Mesodermal cell (in vitro differentiated cells): ENCODE data around the gene KAZALD1.

ENCODE experiments used
- H3K27ac ChIP-seq: 2 replicates; pipeline ENCODE4 v1.7.0; 2013; ENCODE audit warnings: mild to moderate bottlenecking, low read depth, low read length, moderate library complexity; ENCODE audit not compliant: severe bottlenecking
- H3K36me3 ChIP-seq: 2 replicates; pipeline ENCODE4 v1.7.1; 2013; ENCODE audit warnings: mild to moderate bottlenecking, low read length, moderate library complexity; ENCODE audit not compliant: control insufficient read depth, insufficient read depth
- H3K4me1 ChIP-seq: one replicate; pipeline ENCODE4 v1.7.1; 2013; ENCODE audit warnings: mild to moderate bottlenecking, low read length; ENCODE audit not compliant: insufficient read depth, control insufficient read depth, poor library complexity, severe bottlenecking
- H3K4me3 ChIP-seq: 2 replicates; pipeline ENCODE4 v1.7.0; 2013; ENCODE audit warnings: low read length, control low read depth, mild to moderate bottlenecking; ENCODE audit not compliant: insufficient read depth, poor library complexity, severe bottlenecking; ENCODE audit errors: extremely low read depth
- H3K9me3 ChIP-seq: 2 replicates; pipeline ENCODE4 v1.7.1; 2013; ENCODE audit warnings: mild to moderate bottlenecking, low read length, moderate library complexity; ENCODE audit not compliant: control insufficient read depth
- WGBS, 2 experiments: methylation state at CpG; one replicate each; pipeline ENCODE4 v1.1.5; 2013; ENCODE audit warnings: missing lambda C conversion rate in 2 of 2; ENCODE audit not compliant: insufficient coverage in 2 of 2; 5-methylcytosine and 5-hydroxymethylcytosine counted together

Gene KAZALD1

GRCh38 chr10:101089520-101090299 is 27.9 kb downstream of the KAZALD1 start:
- peaks cover 4% of the 10 kb centered on the region for H3K4me1 ChIP-seq
- H3K9me3 ChIP-seq: no peaks in the 10 kb centered on the region
- H3K36me3 ChIP-seq: no peaks in the 10 kb centered on the region
- no peak overlapping the region for H3K27ac ChIP-seq
- 90% methylated on average over 2 to 7 of the region's 11 CpGs for WGBS, 2 experiments
- H3K4me3 ChIP-seq: no peak overlapping the region

- Histone ChIP-seq H3K9me3 (no peaks in the 10 kb centered on the region), H3K4me1 (peaks cover 4% of the 10 kb centered on the region), H3K27ac (no peak overlapping the region), H3K36me3 (no peaks in the 10 kb centered on the region), H3K4me3 (no peak overlapping the region)
- WGBS, 2 experiments: 75% methylated on average over 1 of the region's 5 CpGs; no CpG with 5 or more reads in 1 of the 2 experiments
Observed at GRCh38 chr10:101090597-101090996, 28.8 kb downstream of the KAZALD1 start.

GRCh38 chr10:101091546-101092290 is 29.9 kb downstream of the KAZALD1 start:
- Histone ChIP-seq H3K4me3 (no peak overlapping the region), H3K27ac (no peak overlapping the region), H3K36me3 (no peaks in the 10 kb centered on the region), H3K9me3 (no peaks in the 10 kb centered on the region), H3K4me1 (peaks cover 4% of the 10 kb centered on the region)
- 87 to 91% methylated on average over 7 to 8 of the region's 12 CpGs for WGBS, 2 experiments

DNA sequence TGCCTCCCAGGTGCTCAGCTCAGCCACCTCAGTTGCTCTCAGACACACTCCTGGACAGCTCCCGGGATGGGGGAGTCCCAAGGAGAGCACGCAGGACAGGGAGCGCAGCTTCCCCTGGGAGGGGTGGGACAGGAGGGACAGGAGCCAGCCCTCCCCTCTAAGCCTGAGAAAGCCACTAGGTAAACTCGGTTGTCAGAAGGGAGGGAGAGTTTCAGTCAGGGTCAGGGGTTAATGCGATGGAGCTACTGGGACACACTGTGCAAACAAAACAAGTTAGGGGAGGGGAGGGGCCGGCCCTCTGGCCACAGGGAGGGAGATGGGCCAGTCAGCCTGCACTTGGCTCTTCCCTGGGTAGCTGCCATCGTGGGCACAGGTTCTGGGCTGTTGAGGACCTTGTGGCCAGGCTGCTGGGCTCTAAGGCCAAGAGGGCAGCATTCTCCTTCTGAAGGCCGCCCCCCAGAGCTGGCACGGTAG is 31.1 kb downstream of the KAZALD1 start:
- Histone ChIP-seq H3K36me3 (no peaks in the 10 kb centered on the region), H3K27ac (no peak overlapping the region), H3K4me1 (peaks cover 12% of the 10 kb centered on the region), H3K4me3 (no peak overlapping the region), H3K9me3 (no peaks in the 10 kb centered on the region)
- WGBS, 2 experiments: 45 to 56% methylated on average over 4 to 9 of the region's 9 CpGs

- 68 to 72% methylated on average over 7 to 10 of the region's 14 CpGs for WGBS, 2 experiments
- no peak overlapping the region for H3K27ac ChIP-seq
- H3K4me1 ChIP-seq: peaks cover 12% of the 10 kb centered on the region
- H3K4me3 ChIP-seq: no peak overlapping the region
- no peaks in the 10 kb centered on the region for H3K36me3 ChIP-seq
- H3K9me3 ChIP-seq: no peaks in the 10 kb centered on the region
Observed at GRCh38 chr10:101094121-101094879, 32.5 kb downstream of the KAZALD1 start.

DNA sequence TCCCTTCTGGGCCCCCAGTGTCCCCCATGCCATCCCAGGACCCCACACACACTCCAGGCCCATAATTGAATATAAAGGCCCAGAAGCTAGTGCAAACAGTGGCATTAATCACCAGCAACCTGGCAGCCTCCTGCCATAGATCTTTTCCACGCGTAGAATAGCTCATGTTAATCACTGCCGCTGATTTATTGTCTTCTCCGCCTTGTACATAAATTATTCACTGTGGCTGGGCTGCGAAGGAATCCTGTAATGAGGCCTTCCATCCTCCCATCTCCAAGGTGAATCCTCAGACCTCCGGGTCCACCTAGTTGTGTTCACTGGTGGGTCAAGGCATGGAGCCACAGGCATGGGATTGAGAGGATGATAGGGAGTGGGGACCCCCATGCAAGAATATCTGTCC is 33.2 kb downstream of the KAZALD1 start:
- Histone ChIP-seq H3K36me3 (no peaks in the 10 kb centered on the region), H3K27ac (no peak overlapping the region), H3K9me3 (no peaks in the 10 kb centered on the region), H3K4me1 (peaks cover 12% of the 10 kb centered on the region), H3K4me3 (no peak overlapping the region)
- WGBS, 2 experiments: 86 to 98% methylated on average over 4 to 5 of the region's 6 CpGs

DNA sequence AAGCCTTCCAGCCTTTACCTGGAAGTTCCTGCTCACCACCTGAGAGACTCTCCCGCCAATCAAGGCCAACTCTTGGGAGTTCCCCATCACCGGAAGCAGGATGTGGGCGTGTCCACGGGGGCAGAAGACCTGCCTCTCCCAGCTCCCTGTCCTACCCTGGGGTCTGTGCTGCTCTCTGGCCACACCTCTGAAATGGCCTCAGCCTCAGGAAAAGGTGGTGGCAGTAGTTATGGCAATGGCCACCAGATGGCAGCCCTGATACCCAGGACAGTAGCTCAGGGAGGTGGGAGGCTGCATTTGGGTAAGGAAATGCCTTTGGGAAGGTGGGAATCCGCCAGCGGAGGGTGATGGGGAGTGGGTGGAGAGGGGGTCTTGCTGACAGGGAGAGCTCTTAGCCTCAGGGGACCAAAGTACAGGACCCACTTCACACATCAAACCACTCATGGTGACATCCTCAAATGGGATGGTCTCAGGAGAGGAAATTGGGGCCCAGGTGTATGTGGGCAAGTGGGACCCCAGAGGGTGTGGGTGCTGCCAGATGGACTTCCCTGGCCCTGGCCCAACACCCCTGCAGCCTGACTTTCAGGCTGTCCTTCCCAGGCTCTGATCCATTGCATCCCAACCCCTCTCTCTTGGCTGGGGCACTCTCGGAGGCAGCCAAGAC is 33.9 kb downstream of the KAZALD1 start:
- Histone ChIP-seq H3K4me1 (peaks cover 12% of the 10 kb centered on the region), H3K36me3 (no peaks in the 10 kb centered on the region), H3K27ac (no peak overlapping the region), H3K9me3 (no peaks in the 10 kb centered on the region), H3K4me3 (no peak overlapping the region)
- 8 to 15% methylated on average over 2 of the region's 7 CpGs for WGBS, 2 experiments

DNA sequence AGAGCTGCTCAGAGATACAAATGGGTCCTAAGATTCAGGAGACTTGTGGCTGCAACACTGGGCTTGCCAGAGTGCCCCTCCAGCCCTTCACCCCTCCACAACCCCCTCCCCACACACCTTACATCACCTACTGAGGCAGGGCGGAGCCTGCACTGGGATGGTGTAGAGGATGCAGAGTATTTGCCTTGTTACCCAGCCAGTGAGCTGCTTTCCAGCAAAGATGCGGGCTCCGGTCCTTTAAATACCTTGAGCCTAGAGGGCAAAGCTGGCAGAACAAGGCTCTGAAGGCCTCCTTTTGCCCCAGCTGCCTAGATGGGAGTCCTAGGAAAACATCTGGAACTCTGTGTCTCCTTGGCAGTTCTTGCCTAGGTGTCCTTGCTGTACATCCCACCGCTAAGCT is 34.6 kb downstream of the KAZALD1 start:
- Histone ChIP-seq H3K4me3 (no peak overlapping the region), H3K9me3 (no peaks in the 10 kb centered on the region), H3K4me1 (peaks cover 12% of the 10 kb centered on the region), H3K36me3 (no peaks in the 10 kb centered on the region), H3K27ac (no peak overlapping the region)
- 93 to 95% methylated on average over 3 to 4 of the region's 4 CpGs for WGBS, 2 experiments

DNA sequence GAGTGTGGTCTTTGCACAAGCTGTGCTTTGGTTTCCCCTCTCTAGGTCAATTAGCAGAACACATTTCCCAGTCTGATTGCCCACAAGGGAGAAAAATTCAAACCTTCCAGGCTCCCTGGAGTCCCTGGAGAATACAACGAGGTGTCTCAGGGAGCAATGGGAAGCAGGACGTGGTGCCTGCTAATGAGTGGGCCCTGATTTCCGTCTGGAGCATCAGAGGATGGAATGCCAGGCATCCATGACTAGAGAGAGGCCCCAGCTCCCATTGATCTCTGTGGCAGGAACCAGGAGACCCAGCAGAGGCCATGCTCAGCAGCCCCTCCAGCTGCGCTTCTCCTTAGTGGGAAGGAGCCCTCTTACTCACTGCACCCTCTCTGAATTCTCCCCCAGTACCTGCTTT is 36.1 kb downstream of the KAZALD1 start:
- H3K36me3 ChIP-seq: no peaks in the 10 kb centered on the region
- no peak overlapping the region for H3K4me3 ChIP-seq
- WGBS, 2 experiments: 43 to 44% methylated on average over 2 to 4 of the region's 4 CpGs
- peak overlapping the region; percentile 13 for H3K27ac ChIP-seq
- H3K4me1 ChIP-seq: peaks cover 12% of the 10 kb centered on the region
- H3K9me3 ChIP-seq: no peaks in the 10 kb centered on the region

- Histone ChIP-seq H3K4me3 (no peak overlapping the region), H3K36me3 (no peaks in the 10 kb centered on the region), H3K9me3 (no peaks in the 10 kb centered on the region), H3K4me1 (peaks cover 9% of the 10 kb centered on the region), H3K27ac (no peak overlapping the region)
- WGBS, 2 experiments: 95 to 96% methylated on average over 4 to 5 of the region's 6 CpGs
Observed at GRCh38 chr10:101099901-101100300, 38.1 kb downstream of the KAZALD1 start.
